Ascending aorta (tissue), 2 donors: ENCODE data around the gene TNFRSF4. TPM values are rescaled to one million over a fixed set of nuclear protein-coding genes. Genes with fewer than 3 reads are reported as not detected.

ENCODE experiments used
- DNase-seq, 2 donors: peaks; one replicate each; pipeline ENCODE4 v3.0.0-alpha.2; 2019; ENCODE audit warnings: low spot score in 2 of 2
- H3K27ac ChIP-seq, 2 donors: fragments of 200-600 bp; sonication (generic); one replicate each; pipeline ENCODE4 v1.5.1; 2016 to 2017; ENCODE audit warnings: mild to moderate bottlenecking in 1 of 2
- H3K27me3 ChIP-seq: fragments of 200-600 bp; sonication (generic); one replicate; pipeline ENCODE4 v1.5.1; 2017
- H3K36me3 ChIP-seq, 2 donors: fragments of 200-600 bp; sonication (generic); one replicate each; pipeline ENCODE4 v1.5.1; 2016
- H3K4me1 ChIP-seq, 2 donors: fragments of 200-600 bp; sonication (generic); one replicate each; pipeline ENCODE4 v1.5.1; 2016 to 2017; ENCODE audit warnings: mild to moderate bottlenecking in 1 of 2
- H3K4me3 ChIP-seq, 2 donors: fragments of 200-600 bp; sonication (generic); one replicate each; pipeline ENCODE4 v1.5.1; 2016 to 2017; ENCODE audit warnings: mild to moderate bottlenecking in 1 of 2
- H3K9me3 ChIP-seq, 2 donors: fragments of 200-600 bp; sonication (generic); one replicate each; pipeline ENCODE4 v1.5.1; 2016
- CTCF ChIP-seq, 3 experiments: fragments of 200-600 bp in 2 of 3; fragments of 450-650 bp in 1 of 3; sonication (generic) in 2 of 3; IDR thresholded peaks; one replicate each; pipeline ENCODE4 v1.5.1; 2016 to 2019; ENCODE audit warnings: antibody characterized with exemption in 3 of 3, mild to moderate bottlenecking in 1 of 3, moderate library complexity in 1 of 3
- intact Hi-C: fragments of 100-400 bp; cut with DNase I; formaldehyde crosslinking; loops from one replicate; pipeline ENCODE4 v1.15.1; 2023
- total RNA-seq: library from RNA; depleted of rRNA; stranded (reverse); fragments of >200 nt; gene quantifications from one replicate; pipeline ENCODE4 v1.1.0, GENCODE V29; 2016

TNFRSF4 gene
- total RNA-seq, 1 donor from 2014 or later = 4.8 TPM

GRCh38 chr1:1169429-1170214, 44.3 kb downstream of the TNFRSF4 start:
- intact Hi-C loops = no loop called here
- Histone ChIP-seq H3K27me3 (peaks cover 5% of the 10 kb centered on the region), H3K4me3 (no peak overlapping the region), H3K27ac (no peak overlapping the region), H3K36me3 (no peaks in the 10 kb centered on the region), H3K4me1 (no peaks in the 10 kb centered on the region), H3K9me3 (no peaks in the 10 kb centered on the region)
- TF ChIP-seq CTCF (IDR thresholded peaks at IDR 0.05) = no peak
- DNase-seq = no peak

- Histone ChIP-seq H3K4me1 (no peaks in the 10 kb centered on the region), H3K27ac (no peak overlapping the region), H3K36me3 (no peaks in the 10 kb centered on the region), H3K27me3 (peaks cover under 1% of the 10 kb centered on the region), H3K9me3 (no peaks in the 10 kb centered on the region), H3K4me3 (no peak overlapping the region)
- no peak for DNase-seq
- TF ChIP-seq CTCF (IDR thresholded peaks at IDR 0.05) = no peak
- intact Hi-C loops = no loop called here
These were observed 45.2 kb downstream of the TNFRSF4 start for GRCh38 chr1:1168451-1169411.

- no peak for DNase-seq
- H3K9me3 ChIP-seq = no peaks in the 10 kb centered on the region
- peaks cover 5% of the 10 kb centered on the region for H3K27me3 ChIP-seq
- H3K27ac ChIP-seq = no peak overlapping the region
- H3K36me3 ChIP-seq = no peaks in the 10 kb centered on the region
- no peak overlapping the region for H3K4me3 ChIP-seq
- no peak for TF ChIP-seq CTCF (IDR thresholded peaks at IDR 0.05)
- H3K4me1 ChIP-seq = no peaks in the 10 kb centered on the region
- intact Hi-C loops = no loop called here
These were observed 46.0 kb downstream of the TNFRSF4 start for GRCh38 chr1:1167841-1168450.

- no peak for DNase-seq
- H3K9me3 ChIP-seq = no peaks in the 10 kb centered on the region
- no peak for TF ChIP-seq CTCF (IDR thresholded peaks at IDR 0.05)
- H3K27ac ChIP-seq = no peak overlapping the region
- H3K4me3 ChIP-seq = no peak overlapping the region
- intact Hi-C loops = no loop called here
- H3K36me3 ChIP-seq = no peaks in the 10 kb centered on the region
- H3K4me1 ChIP-seq = no peaks in the 10 kb centered on the region
- peaks cover 7% of the 10 kb centered on the region for H3K27me3 ChIP-seq
These were observed 46.5 kb downstream of the TNFRSF4 start for GRCh38 chr1:1167398-1167821.

GRCh38 chr1:1166642-1167397, 47.1 kb downstream of the TNFRSF4 start:
- Histone ChIP-seq H3K9me3 (no peaks in the 10 kb centered on the region), H3K36me3 (no peaks in the 10 kb centered on the region), H3K4me1 (no peaks in the 10 kb centered on the region), H3K4me3 (no peak overlapping the region), H3K27me3 (peaks cover 7% of the 10 kb centered on the region), H3K27ac (no peak overlapping the region)
- intact Hi-C loops = no loop called here
- TF ChIP-seq CTCF (IDR thresholded peaks at IDR 0.05) = no peak
- DNase-seq = no peak
